Measurements from ENCODE around the gene PNPLA7. TPM values are rescaled to one million over a fixed set of nuclear protein-coding genes. Genes with fewer than 3 reads are reported as not detected.
A peak's percentile ranks its signal among the peaks of the same experiment; 100 is the strongest.

Gene PNPLA7
- total and polyA plus RNA-seq, 2 of the 13 experiments (the other 11 are each of a cell fraction or from before 2014, with no cell fraction given): 0.42 to 1.5 TPM

GRCh38 chr9:137462986-137463930 is 86.9 kb downstream of the PNPLA7 start (continued):
- TF ChIP-seq, protein P1, sequence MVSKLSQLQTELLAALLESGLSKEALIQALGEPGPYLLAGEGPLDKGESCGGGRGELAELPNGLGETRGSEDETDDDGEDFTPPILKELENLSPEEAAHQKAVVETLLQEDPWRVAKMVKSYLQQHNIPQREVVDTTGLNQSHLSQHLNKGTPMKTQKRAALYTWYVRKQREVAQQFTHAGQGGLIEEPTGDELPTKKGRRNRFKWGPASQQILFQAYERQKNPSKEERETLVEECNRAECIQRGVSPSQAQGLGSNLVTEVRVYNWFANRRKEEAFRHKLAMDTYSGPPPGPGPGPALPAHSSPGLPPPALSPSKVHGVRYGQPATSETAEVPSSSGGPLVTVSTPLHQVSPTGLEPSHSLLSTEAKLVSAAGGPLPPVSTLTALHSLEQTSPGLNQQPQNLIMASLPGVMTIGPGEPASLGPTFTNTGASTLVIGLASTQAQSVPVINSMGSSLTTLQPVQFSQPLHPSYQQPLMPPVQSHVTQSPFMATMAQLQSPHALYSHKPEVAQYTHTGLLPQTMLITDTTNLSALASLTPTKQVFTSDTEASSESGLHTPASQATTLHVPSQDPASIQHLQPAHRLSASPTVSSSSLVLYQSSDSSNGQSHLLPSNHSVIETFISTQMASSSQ (IDR thresholded peaks at IDR 0.05; ENCODE audit: low read depth): no peak
- TF ChIP-seq, protein P1 (CRISPR knock-in tag; IDR thresholded peaks at IDR 0.05; ENCODE audit: borderline replicate concordance): peak; percentile 41; the same call in 1 of the 2 replicates
- TF ChIP-seq, protein P2, sequence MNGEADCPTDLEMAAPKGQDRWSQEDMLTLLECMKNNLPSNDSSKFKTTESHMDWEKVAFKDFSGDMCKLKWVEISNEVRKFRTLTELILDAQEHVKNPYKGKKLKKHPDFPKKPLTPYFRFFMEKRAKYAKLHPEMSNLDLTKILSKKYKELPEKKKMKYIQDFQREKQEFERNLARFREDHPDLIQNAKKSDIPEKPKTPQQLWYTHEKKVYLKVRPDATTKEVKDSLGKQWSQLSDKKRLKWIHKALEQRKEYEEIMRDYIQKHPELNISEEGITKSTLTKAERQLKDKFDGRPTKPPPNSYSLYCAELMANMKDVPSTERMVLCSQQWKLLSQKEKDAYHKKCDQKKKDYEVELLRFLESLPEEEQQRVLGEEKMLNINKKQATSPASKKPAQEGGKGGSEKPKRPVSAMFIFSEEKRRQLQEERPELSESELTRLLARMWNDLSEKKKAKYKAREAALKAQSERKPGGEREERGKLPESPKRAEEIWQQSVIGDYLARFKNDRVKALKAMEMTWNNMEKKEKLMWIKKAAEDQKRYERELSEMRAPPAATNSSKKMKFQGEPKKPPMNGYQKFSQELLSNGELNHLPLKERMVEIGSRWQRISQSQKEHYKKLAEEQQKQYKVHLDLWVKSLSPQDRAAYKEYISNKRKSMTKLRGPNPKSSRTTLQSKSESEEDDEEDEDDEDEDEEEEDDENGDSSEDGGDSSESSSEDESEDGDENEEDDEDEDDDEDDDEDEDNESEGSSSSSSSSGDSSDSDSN (CRISPR knock-in tag; IDR thresholded peaks at IDR 0.05): peak; percentile 53; the same call in 1 of the 2 replicates
- TF ChIP-seq ZNF138 (CRISPR knock-in tag; IDR thresholded peaks at IDR 0.05; ENCODE audit: low read depth) (no peak), YY1 (IDR thresholded peaks at IDR 0.05; ENCODE audit: insufficient read depth, insufficient replicate concordance, low read depth, low read length) (no peak), ZNF839 (CRISPR knock-in tag; IDR thresholded peaks at IDR 0.05; ENCODE audit: borderline replicate concordance) (no peak), ZNF850 (CRISPR knock-in tag; conservative IDR thresholded peaks at IDR 0.05) (peak; percentile 72; the same call in 1 of the 2 replicates), SP4 (CRISPR knock-in tag; IDR thresholded peaks at IDR 0.05) (peak; percentile 39; the same call in 1 of the 2 replicates), ZNF607 (CRISPR knock-in tag; IDR thresholded peaks at IDR 0.05; ENCODE audit: borderline replicate concordance) (peak; percentile 73), ZNF790 (CRISPR knock-in tag; IDR thresholded peaks at IDR 0.05; ENCODE audit: borderline replicate concordance) (peak; percentile 56), MXD4 (CRISPR knock-in tag; IDR thresholded peaks at IDR 0.05) (0 out of 2 replicates have a peak, but pooled peaks have one; percentile 33), ZNF12 (CRISPR knock-in tag; IDR thresholded peaks at IDR 0.05) (no peak), ZNF264 (CRISPR knock-in tag; IDR thresholded peaks at IDR 0.05) (peak; percentile 75; the same call in 1 of the 2 replicates), SPEN (CRISPR knock-in tag; IDR thresholded peaks at IDR 0.05; ENCODE audit: low read depth) (no peak; the same call in 1 of the 2 replicates), ARID2 (CRISPR knock-in tag; IDR thresholded peaks at IDR 0.05; ENCODE audit: borderline replicate concordance) (no peak), ARHGAP35 (CRISPR knock-in tag; IDR thresholded peaks at IDR 0.05; ENCODE audit: borderline replicate concordance) (peak; percentile 51; the same call in 1 of the 2 replicates)
- TF ChIP-seq, protein P3, sequence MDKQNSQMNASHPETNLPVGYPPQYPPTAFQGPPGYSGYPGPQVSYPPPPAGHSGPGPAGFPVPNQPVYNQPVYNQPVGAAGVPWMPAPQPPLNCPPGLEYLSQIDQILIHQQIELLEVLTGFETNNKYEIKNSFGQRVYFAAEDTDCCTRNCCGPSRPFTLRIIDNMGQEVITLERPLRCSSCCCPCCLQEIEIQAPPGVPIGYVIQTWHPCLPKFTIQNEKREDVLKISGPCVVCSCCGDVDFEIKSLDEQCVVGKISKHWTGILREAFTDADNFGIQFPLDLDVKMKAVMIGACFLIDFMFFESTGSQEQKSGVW (CRISPR knock-in tag; IDR thresholded peaks at IDR 0.05; ENCODE audit: borderline replicate concordance): 0 out of 2 replicates have a peak, but pooled peaks have one; percentile 70
- TF ChIP-seq, protein P4, sequence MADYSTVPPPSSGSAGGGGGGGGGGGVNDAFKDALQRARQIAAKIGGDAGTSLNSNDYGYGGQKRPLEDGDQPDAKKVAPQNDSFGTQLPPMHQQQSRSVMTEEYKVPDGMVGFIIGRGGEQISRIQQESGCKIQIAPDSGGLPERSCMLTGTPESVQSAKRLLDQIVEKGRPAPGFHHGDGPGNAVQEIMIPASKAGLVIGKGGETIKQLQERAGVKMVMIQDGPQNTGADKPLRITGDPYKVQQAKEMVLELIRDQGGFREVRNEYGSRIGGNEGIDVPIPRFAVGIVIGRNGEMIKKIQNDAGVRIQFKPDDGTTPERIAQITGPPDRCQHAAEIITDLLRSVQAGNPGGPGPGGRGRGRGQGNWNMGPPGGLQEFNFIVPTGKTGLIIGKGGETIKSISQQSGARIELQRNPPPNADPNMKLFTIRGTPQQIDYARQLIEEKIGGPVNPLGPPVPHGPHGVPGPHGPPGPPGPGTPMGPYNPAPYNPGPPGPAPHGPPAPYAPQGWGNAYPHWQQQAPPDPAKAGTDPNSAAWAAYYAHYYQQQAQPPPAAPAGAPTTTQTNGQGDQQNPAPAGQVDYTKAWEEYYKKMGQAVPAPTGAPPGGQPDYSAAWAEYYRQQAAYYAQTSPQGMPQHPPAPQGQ (CRISPR knock-in tag; IDR thresholded peaks at IDR 0.05; ENCODE audit: borderline replicate concordance): no peak

All from HepG2 (cell line).